HG03520 (cell line): ENCODE data around the gene CROT.

Experiments
- ATAC-seq: cut with Tn5 transposase; IDR thresholded peaks from one replicate; pipeline ENCODE4 v1.9.1; 2021; ENCODE audit warnings: mild to moderate bottlenecking, moderate library complexity; ENCODE audit not compliant: unreplicated experiment

CROT gene

DNA sequence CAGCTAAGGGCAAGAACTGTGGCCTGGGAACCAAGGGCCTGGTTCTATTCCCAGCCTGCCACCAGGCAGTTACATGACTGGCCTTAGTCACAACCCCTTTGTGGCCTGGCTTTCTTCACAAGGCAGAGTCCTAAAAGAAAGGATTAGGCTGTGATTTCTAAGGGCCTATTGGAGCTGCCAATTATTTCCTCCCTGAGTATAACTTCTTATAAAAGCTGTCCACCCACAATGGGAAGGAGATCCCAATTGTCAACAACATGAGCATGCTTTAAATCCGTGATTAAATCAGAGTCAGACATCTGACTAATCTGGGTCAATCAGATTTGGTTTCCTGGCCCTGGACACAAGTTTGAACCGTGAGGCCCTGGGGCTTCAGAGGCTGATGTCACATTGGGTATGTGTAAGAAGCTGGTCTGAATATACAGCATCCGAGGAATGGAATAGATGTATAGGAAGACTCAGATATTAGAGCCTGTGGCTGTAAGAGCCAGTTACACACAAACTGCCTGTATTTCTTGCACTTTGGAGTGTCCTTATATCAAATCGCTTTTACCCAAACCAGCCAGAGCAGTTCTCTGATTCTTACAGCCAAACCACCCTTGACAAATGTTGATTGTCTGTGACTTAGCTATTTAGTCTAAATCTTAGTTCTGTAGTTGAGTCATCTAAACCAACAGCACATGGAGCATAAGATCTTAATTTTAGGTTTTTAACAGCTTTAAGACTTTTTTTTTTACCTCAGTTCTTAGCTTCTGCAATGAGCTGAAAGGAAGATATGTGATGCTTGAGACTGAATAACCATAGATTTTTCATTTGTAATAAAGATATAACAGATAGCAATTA, 68.7 kb downstream of the CROT start:
- ATAC-seq: no peak

DNA sequence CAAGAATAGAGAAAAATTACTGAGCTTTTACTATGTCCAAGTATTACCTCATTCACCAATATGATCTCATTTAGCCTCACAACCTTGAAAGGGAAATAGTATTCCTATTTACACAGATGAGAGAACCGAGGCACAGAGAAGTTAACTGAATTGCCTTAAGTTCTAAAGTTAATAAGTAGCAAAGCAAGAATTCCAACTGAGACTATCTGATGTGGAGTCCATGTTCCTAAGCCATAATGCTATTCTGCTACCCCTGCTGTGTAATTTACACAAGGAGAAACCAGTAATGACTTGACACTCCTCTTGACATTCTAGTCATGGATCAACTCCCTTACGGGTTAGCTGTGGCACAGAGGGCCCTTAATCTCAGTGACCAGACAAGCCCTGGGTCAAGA, 69.3 kb downstream of the CROT start:
- no peak for ATAC-seq

DNA sequence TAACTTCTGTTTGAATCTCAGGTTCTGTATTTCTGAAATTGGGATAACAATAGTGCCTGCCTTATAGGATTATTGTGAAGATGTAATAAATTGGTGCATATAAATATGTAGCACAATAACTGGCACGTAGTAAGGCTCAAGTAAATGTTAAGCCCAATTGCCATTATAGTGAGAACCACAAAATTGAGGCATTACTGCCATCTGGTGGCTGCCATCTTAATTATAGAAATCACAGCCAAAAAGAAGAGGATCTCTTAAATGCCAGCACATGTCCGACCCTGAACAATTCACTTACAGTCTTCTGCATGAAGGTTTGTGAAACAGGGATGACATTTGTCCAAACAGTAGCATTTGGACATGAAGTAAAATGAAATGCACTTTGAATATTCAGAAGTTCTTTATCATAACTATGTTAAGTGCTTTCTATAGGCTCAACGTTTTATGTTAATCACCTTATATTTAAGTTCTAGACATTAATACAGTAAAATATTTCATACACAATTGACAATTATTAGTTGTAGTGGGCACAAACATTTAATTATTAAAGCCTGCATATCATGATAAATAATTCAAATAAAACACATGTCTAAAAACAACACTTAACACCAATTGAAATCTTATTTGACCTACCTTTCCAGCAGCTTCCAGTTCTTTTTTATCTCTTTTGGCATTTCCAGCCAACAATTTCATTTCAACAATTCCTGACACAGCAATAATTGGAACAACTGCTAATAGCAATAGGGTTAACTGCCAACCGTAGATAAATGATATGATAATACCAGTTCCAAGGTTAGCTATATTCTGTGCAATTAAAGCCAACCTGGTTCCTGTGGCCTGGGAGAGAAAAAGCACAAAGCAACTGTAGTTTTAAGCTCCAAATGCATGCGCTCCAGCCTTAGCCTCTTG, 71.5 kb downstream of the CROT start:
- ATAC-seq: peak; percentile 81

DNA sequence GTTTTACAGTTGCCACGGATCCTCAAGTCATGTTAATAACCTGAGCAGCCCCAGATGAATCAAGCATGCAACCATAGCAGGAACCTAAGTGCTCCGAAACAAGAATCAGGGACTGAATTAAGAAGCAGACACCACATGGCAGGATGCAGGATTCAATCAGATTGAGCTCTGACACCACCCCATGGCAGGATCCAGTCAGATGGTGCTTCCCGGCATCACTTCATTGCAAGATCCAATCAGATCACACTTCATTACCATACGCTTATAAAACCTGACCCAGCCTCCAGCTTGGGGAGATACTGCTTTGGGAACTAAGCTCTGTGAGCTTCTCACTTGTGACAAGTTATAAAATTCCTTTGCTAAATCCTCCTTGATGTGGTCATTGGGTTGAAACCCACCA, 74.7 kb downstream of the CROT start:
- ATAC-seq: no peak

DNA sequence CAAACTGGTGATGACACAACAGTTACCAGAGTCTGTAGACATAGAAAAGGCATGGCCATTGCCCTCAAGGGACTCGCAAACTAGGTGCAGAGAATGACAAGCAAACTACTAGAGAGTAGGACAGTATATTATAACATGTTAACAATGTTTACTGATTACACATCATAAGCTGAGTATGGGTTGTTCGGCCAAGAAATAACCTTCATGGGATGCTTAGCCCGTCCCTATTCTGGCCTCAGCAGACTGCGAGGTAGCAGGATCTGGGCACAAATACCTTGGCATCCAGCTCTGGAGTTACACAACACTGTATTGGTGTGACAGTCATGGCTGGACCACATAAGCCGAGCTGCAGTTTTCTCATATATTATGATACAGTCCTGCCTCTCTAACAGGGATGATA, 78.6 kb downstream of the CROT start:
- no peak for ATAC-seq

GRCh38 chr7:87426160-87426559, 80.7 kb downstream of the CROT start:
- peak; percentile 73 for ATAC-seq

GRCh38 chr7:87427288-87427687, 81.8 kb downstream of the CROT start:
- no peak for ATAC-seq

GRCh38 chr7:87432536-87432935, 87.1 kb downstream of the CROT start:
- ATAC-seq: no peak

GRCh38 chr7:87435546-87435945, 90.1 kb downstream of the CROT start:
- ATAC-seq: no peak

DNA sequence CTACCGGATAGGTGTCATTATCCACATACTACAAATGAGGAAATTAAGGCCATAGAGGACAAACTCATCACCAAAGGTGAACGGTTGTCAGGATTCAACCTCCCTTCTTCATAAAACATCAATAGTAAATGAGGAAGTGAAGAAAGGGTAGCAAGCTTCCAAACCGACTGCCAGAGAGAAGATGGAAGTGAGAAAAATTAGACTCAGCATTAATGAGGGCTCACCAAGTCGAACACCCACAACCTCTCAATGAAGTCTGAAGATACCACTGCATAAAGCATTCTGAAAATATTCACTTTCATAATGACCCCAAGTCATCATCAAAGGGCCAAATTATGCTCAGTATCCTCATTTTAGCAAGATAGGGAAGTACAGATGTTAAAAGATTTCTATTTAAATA, 100.4 kb downstream of the CROT start:
- ATAC-seq: peak; percentile 84

- ATAC-seq: no peak
Observed at GRCh38 chr7:87447116-87447635, 101.7 kb downstream of the CROT start.

- ATAC-seq: no peak
Observed at GRCh38 chr7:87448388-87448787, 102.9 kb downstream of the CROT start.
